Neural cell (in vitro differentiated cells): ENCODE measurements around the gene FGD4. TPM values are rescaled to one million over a fixed set of nuclear protein-coding genes. Genes with fewer than 3 reads are reported as not detected.

Experiments
- H2AFZ ChIP-seq: fragments of 200-600, 300-800 bp; sonication (generic), shearing (Covaris generic); 2 replicates; pipeline ENCODE4 v1.6.0; 2014; ENCODE audit warnings: low read depth, mild to moderate bottlenecking, antibody characterized with exemption, low read length, moderate library complexity
- H3F3A ChIP-seq: fragments of 200-600 bp; shearing (Covaris generic); 2 replicates; pipeline ENCODE4 v1.6.1; 2016; ENCODE audit warnings: mild to moderate bottlenecking, moderate library complexity, mixed read lengths, antibody characterized with exemption, low read length; ENCODE audit not compliant: insufficient read depth, poor library complexity, severe bottlenecking
- H3K27ac ChIP-seq: fragments of 200-600, 300-800 bp; sonication (generic), shearing (Covaris generic); 2 replicates; pipeline ENCODE4 v1.5.1; 2014; ENCODE audit warnings: mild to moderate bottlenecking, low read length, moderate library complexity
- H3K27me3 ChIP-seq: fragments of 300-800, 200-600 bp; sonication (generic), shearing (Covaris generic); 2 replicates; pipeline ENCODE4 v1.6.0; 2014; ENCODE audit warnings: mild to moderate bottlenecking, low read depth, low read length, moderate library complexity; ENCODE audit not compliant: insufficient read depth
- H3K36me3 ChIP-seq: fragments of 300-800, 200-600 bp; sonication (generic), shearing (Covaris generic); 2 replicates; pipeline ENCODE4 v1.5.1; 2014; ENCODE audit warnings: mild to moderate bottlenecking, antibody characterized with exemption, low read length, moderate library complexity; ENCODE audit not compliant: insufficient read depth
- H3K4me2 ChIP-seq: fragments of 300-800, 200-600 bp; sonication (generic), shearing (Covaris generic); 2 replicates; pipeline ENCODE4 v1.6.0; 2014; ENCODE audit warnings: mild to moderate bottlenecking, low read length
- H3K4me3 ChIP-seq: fragments of 300-800, 200-600 bp; sonication (generic), shearing (Covaris generic); 2 replicates; pipeline ENCODE4 v1.5.1; 2014; ENCODE audit warnings: mild to moderate bottlenecking, low read length, moderate library complexity
- H3K79me2 ChIP-seq: fragments of 200-600 bp; shearing (Covaris generic); replicated peaks from 2 replicates; pipeline ENCODE4 v1.6.0; 2014; ENCODE audit warnings: mild to moderate bottlenecking, low read length, moderate library complexity; ENCODE audit not compliant: insufficient read depth
- H3K9ac ChIP-seq: fragments of 300-800, 200-600 bp; sonication (generic), shearing (Covaris generic); 2 replicates; pipeline ENCODE4 v1.6.1; 2016; ENCODE audit warnings: mild to moderate bottlenecking, low read length, mixed read lengths
- H3K9me2 ChIP-seq: fragments of 200-600 bp; shearing (Covaris generic); 2 replicates; pipeline ENCODE4 v1.6.1; 2016; ENCODE audit warnings: mild to moderate bottlenecking, low read length, mixed read lengths; ENCODE audit not compliant: insufficient read depth
- H3K9me3 ChIP-seq: fragments of 200-600, 300-800 bp; sonication (generic), shearing (Covaris generic); 2 replicates; pipeline ENCODE4 v1.6.1; 2016; ENCODE audit warnings: mild to moderate bottlenecking, mixed run types, low read length, moderate library complexity, mixed read lengths
- H4K20me1 ChIP-seq: fragments of 200-600 bp; shearing (Covaris generic); 2 replicates; pipeline ENCODE4 v1.6.1; 2016; ENCODE audit warnings: mild to moderate bottlenecking, mixed run types; ENCODE audit not compliant: insufficient read depth
- EP300 ChIP-seq: fragments of 450-650 bp; conservative IDR thresholded peaks from 2 replicates; pipeline ENCODE4 v1.6.1; 2014; ENCODE audit warnings: antibody characterized with exemption, mild to moderate bottlenecking, moderate library complexity; ENCODE audit not compliant: poor library complexity, severe bottlenecking
- EZH2 ChIP-seq: fragments of 200-600, 300-800 bp; shearing (Covaris generic), sonication (generic); IDR thresholded peaks from 2 replicates; pipeline ENCODE4 v1.6.1; 2014; ENCODE audit warnings: antibody characterized with exemption, low read length, borderline replicate concordance, mild to moderate bottlenecking; ENCODE audit not compliant: insufficient read depth, poor library complexity, severe bottlenecking
- MXI1 ChIP-seq: fragments of 450-650 bp; conservative IDR thresholded peaks from 2 replicates; pipeline ENCODE4 v1.6.1; 2014; ENCODE audit warnings: antibody characterized with exemption, mild to moderate bottlenecking; ENCODE audit not compliant: poor library complexity, severe bottlenecking
- POLR2AphosphoS5 ChIP-seq: IDR thresholded peaks from 2 replicates; pipeline ENCODE4 v1.6.1; 2012
- RAD21 ChIP-seq: fragments of 450-650 bp; conservative IDR thresholded peaks from 2 replicates; pipeline ENCODE4 v1.6.1; 2014; ENCODE audit warnings: antibody characterized with exemption, mild to moderate bottlenecking, moderate library complexity
- SMC3 ChIP-seq: fragments of 450-650 bp; conservative IDR thresholded peaks from 2 replicates; pipeline ENCODE4 v1.6.1; 2014; ENCODE audit warnings: antibody characterized with exemption, mild to moderate bottlenecking, moderate library complexity; ENCODE audit not compliant: poor library complexity
- TAF1 ChIP-seq: IDR thresholded peaks from 2 replicates; pipeline ENCODE4 v1.6.1; 2012; ENCODE audit warnings: low read depth
- polyA plus RNA-seq: library from polyadenylated mRNA; depleted of rRNA; stranded (reverse); fragments of >200 nt; gene quantifications from 2 replicates; pipeline ENCODE4 v1.2.3, GENCODE V29; 2014
- TF ChIP-seq, protein P1 (sequence below): fragments of 450-650 bp; IDR thresholded peaks from 2 replicates; pipeline ENCODE4 v1.5.1; 2014; ENCODE audit warnings: antibody characterized with exemption, mild to moderate bottlenecking, moderate library complexity; ENCODE audit not compliant: poor library complexity, severe bottlenecking
- TF ChIP-seq, protein P2 (sequence below): IDR thresholded peaks from 2 replicates; pipeline ENCODE4 v1.6.1; 2012; ENCODE audit warnings: borderline replicate concordance

FGD4 gene
- polyA plus RNA-seq, 1 donor from 2014 or later = 24.4 TPM

DNA sequence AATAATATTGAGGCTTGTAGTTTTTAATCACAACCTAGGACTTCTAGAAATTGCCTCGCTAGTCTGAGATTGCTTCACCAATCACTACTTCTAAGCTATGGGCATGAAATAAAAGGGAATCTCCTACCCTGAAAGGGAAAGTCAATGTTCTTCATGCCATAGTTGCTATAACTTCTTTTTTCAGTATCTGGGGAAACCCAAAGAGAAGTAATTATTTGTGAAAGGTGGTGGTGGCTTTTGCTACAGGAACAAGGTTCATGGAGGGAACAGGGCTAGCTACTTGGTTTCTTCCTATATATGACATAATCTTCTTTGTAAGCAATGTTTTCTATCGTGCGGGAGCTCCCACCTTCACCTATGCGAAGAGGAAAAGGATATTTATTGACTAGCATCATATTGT is 218.2 kb downstream of the FGD4 start:
- H3K79me2 ChIP-seq = no peaks in the 10 kb centered on the region
- H3K4me2 ChIP-seq = no peak overlapping the region
- no peak overlapping the region for H3K9ac ChIP-seq
- no peak for TF ChIP-seq SMC3
- no peak for TF ChIP-seq RAD21
- no peak for TF ChIP-seq EZH2
- TF ChIP-seq POLR2AphosphoS5 = no peak
- TF ChIP-seq, protein P1, sequence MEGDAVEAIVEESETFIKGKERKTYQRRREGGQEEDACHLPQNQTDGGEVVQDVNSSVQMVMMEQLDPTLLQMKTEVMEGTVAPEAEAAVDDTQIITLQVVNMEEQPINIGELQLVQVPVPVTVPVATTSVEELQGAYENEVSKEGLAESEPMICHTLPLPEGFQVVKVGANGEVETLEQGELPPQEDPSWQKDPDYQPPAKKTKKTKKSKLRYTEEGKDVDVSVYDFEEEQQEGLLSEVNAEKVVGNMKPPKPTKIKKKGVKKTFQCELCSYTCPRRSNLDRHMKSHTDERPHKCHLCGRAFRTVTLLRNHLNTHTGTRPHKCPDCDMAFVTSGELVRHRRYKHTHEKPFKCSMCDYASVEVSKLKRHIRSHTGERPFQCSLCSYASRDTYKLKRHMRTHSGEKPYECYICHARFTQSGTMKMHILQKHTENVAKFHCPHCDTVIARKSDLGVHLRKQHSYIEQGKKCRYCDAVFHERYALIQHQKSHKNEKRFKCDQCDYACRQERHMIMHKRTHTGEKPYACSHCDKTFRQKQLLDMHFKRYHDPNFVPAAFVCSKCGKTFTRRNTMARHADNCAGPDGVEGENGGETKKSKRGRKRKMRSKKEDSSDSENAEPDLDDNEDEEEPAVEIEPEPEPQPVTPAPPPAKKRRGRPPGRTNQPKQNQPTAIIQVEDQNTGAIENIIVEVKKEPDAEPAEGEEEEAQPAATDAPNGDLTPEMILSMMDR = no peak
- no peak for TF ChIP-seq EP300
- TF ChIP-seq, protein P2, sequence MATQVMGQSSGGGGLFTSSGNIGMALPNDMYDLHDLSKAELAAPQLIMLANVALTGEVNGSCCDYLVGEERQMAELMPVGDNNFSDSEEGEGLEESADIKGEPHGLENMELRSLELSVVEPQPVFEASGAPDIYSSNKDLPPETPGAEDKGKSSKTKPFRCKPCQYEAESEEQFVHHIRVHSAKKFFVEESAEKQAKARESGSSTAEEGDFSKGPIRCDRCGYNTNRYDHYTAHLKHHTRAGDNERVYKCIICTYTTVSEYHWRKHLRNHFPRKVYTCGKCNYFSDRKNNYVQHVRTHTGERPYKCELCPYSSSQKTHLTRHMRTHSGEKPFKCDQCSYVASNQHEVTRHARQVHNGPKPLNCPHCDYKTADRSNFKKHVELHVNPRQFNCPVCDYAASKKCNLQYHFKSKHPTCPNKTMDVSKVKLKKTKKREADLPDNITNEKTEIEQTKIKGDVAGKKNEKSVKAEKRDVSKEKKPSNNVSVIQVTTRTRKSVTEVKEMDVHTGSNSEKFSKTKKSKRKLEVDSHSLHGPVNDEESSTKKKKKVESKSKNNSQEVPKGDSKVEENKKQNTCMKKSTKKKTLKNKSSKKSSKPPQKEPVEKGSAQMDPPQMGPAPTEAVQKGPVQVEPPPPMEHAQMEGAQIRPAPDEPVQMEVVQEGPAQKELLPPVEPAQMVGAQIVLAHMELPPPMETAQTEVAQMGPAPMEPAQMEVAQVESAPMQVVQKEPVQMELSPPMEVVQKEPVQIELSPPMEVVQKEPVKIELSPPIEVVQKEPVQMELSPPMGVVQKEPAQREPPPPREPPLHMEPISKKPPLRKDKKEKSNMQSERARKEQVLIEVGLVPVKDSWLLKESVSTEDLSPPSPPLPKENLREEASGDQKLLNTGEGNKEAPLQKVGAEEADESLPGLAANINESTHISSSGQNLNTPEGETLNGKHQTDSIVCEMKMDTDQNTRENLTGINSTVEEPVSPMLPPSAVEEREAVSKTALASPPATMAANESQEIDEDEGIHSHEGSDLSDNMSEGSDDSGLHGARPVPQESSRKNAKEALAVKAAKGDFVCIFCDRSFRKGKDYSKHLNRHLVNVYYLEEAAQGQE = no peak
- no peak for TF ChIP-seq TAF1
- no peak for TF ChIP-seq MXI1
- H4K20me1 ChIP-seq = no peaks in the 10 kb centered on the region
- H3K27me3 ChIP-seq = no peaks in the 10 kb centered on the region
- H3K9me2 ChIP-seq = no peaks in the 10 kb centered on the region
- H3K36me3 ChIP-seq = peaks cover 10% of the 10 kb centered on the region
- H3F3A ChIP-seq = no peaks in the 10 kb centered on the region
- no peak overlapping the region for H3K27ac ChIP-seq
- no peaks in the 10 kb centered on the region for H3K9me3 ChIP-seq
- no peak overlapping the region for H2AFZ ChIP-seq
- no peak overlapping the region for H3K4me3 ChIP-seq

DNA sequence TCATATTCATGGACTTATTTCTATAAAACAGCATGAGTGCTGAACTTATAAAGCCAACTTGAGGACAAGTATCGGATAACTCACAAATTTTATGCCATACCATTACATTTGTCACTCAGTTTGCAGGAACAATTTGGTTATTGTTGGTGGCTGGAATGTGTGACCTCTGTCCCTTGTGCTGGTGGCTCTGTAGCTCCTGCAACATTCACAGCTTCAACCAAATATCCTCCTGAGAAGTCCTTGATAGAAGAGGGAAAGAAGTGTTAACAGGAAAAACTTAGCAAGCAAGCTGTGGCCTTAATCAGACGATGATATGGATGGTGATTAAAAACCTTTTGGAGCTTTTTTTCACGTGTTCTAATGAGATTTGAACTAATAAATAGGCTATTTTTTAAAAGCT is 218.8 kb downstream of the FGD4 start:
- no peaks in the 10 kb centered on the region for H3K79me2 ChIP-seq
- no peak overlapping the region for H2AFZ ChIP-seq
- no peaks in the 10 kb centered on the region for H3K9me2 ChIP-seq
- H4K20me1 ChIP-seq = no peaks in the 10 kb centered on the region
- no peaks in the 10 kb centered on the region for H3K27me3 ChIP-seq
- H3K4me3 ChIP-seq = no peak overlapping the region
- no peak overlapping the region for H3K9ac ChIP-seq
- no peaks in the 10 kb centered on the region for H3K9me3 ChIP-seq
- H3K4me2 ChIP-seq = no peak overlapping the region
- H3K27ac ChIP-seq = no peak overlapping the region
- TF ChIP-seq POLR2AphosphoS5 (no peak), EZH2 (no peak), SMC3 (no peak)
- H3F3A ChIP-seq = no peaks in the 10 kb centered on the region
- H3K36me3 ChIP-seq = peaks cover 7% of the 10 kb centered on the region

DNA sequence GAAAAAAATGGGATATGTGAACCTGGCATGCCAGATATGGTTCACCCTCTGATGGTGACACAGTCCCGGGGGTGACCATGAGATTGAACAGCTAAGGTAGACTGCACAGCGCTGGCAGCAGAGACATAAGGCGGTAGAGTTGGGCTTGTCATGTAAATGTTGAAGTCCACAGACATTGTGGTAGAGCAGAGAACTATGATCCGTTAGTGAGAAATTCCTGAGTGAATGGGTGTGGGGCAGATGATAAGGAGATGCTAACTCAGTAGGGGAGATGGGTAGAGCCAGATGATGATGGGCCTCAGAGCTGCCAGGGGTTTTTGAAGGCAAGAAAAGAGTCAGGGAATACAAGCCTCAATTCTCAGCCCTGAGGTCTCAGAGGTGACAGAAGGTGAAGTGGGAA is 228.6 kb downstream of the FGD4 start:
- TF ChIP-seq RAD21 = no peak
- no peak for TF ChIP-seq SMC3
- TF ChIP-seq, protein P2 = no peak
- TF ChIP-seq POLR2AphosphoS5 = no peak
- no peak for TF ChIP-seq EZH2
- TF ChIP-seq EP300 = no peak
- TF ChIP-seq MXI1 = no peak
- no peak for TF ChIP-seq TAF1
- TF ChIP-seq, protein P1 = no peak
- H3K4me3 ChIP-seq = no peak overlapping the region
- no peak overlapping the region for H3K4me2 ChIP-seq
- no peaks in the 10 kb centered on the region for H3K9me3 ChIP-seq
- no peaks in the 10 kb centered on the region for H3K27me3 ChIP-seq
- H3F3A ChIP-seq = no peaks in the 10 kb centered on the region
- no peak overlapping the region for H3K9ac ChIP-seq
- no peak overlapping the region for H2AFZ ChIP-seq
- H3K36me3 ChIP-seq = peaks cover 10% of the 10 kb centered on the region
- no peaks in the 10 kb centered on the region for H4K20me1 ChIP-seq
- no peaks in the 10 kb centered on the region for H3K9me2 ChIP-seq
- H3K79me2 ChIP-seq = no peaks in the 10 kb centered on the region
- no peak overlapping the region for H3K27ac ChIP-seq
